Measurements from ENCODE around the gene GRK1. TPM values are rescaled to one million over a fixed set of nuclear protein-coding genes. Genes with fewer than 3 reads are reported as not detected.

Gene GRK1
- total RNA-seq, 1 donor from 2014 or later = 0.34 TPM

GRCh38 chr13:113661509-113661908, 5.5 kb upstream of the GRK1 start:
- TF ChIP-seq CTCF (IDR thresholded peaks at IDR 0.05; ENCODE audit: unreplicated experiment) = no peak
- Mint-ChIP-seq H3K9me3 (peaks cover 21% of the 10 kb centered on the region), H3K4me1 (no peaks in the 10 kb centered on the region), H3K36me3 (no peaks in the 10 kb centered on the region), H3K27me3 (ENCODE audit: low read depth) (peaks cover 3% of the 10 kb centered on the region), H3K4me3 (no peak overlapping the region), H3K27ac (no peak overlapping the region)
- no peak for DNase-seq (ENCODE audit: low spot score in 2 of 2, unreplicated experiment in 2 of 2)

GRCh38 chr13:113663934-113664333, 3.1 kb upstream of the GRK1 start:
- H3K27me3 Mint-ChIP-seq (ENCODE audit: low read depth) = peaks cover 3% of the 10 kb centered on the region
- no peaks in the 10 kb centered on the region for H3K36me3 Mint-ChIP-seq
- no peak overlapping the region for H3K27ac Mint-ChIP-seq
- TF ChIP-seq CTCF (IDR thresholded peaks at IDR 0.05; ENCODE audit: unreplicated experiment) = no peak
- peaks cover 21% of the 10 kb centered on the region for H3K9me3 Mint-ChIP-seq
- no peaks in the 10 kb centered on the region for H3K4me1 Mint-ChIP-seq
- peak in 1 of 2 experiments; percentile 13 for DNase-seq (ENCODE audit: low spot score in 2 of 2, unreplicated experiment in 2 of 2)
- no peak overlapping the region for H3K4me3 Mint-ChIP-seq

- Mint-ChIP-seq H3K9me3 (peaks cover 21% of the 10 kb centered on the region), H3K36me3 (no peaks in the 10 kb centered on the region), H3K4me3 (no peak overlapping the region), H3K4me1 (no peaks in the 10 kb centered on the region), H3K27me3 (ENCODE audit: low read depth) (peaks cover 3% of the 10 kb centered on the region), H3K27ac (no peak overlapping the region)
- peak; percentile 5 to 25 for DNase-seq (ENCODE audit: low spot score in 2 of 2, unreplicated experiment in 2 of 2)
- no peak for TF ChIP-seq CTCF (IDR thresholded peaks at IDR 0.05; ENCODE audit: unreplicated experiment)
Observed at GRCh38 chr13:113664751-113665596, 2.0 kb upstream of the GRK1 start.

- no peak for TF ChIP-seq CTCF (IDR thresholded peaks at IDR 0.05; ENCODE audit: unreplicated experiment)
- H3K27ac Mint-ChIP-seq = no peak overlapping the region
- no peak overlapping the region for H3K4me3 Mint-ChIP-seq
- H3K9me3 Mint-ChIP-seq = peaks cover 18% of the 10 kb centered on the region
- peaks cover 3% of the 10 kb centered on the region for H3K27me3 Mint-ChIP-seq (ENCODE audit: low read depth)
- DNase-seq (ENCODE audit: low spot score in 2 of 2, unreplicated experiment in 2 of 2) = peak; percentile 5 to 24
- no peaks in the 10 kb centered on the region for H3K4me1 Mint-ChIP-seq
- H3K36me3 Mint-ChIP-seq = no peaks in the 10 kb centered on the region
Observed at GRCh38 chr13:113665597-113666328, 1.3 kb upstream of the GRK1 start.

- Mint-ChIP-seq H3K4me3 (no peak overlapping the region), H3K27me3 (ENCODE audit: low read depth) (peaks cover 3% of the 10 kb centered on the region), H3K4me1 (no peaks in the 10 kb centered on the region), H3K36me3 (no peaks in the 10 kb centered on the region), H3K27ac (no peak overlapping the region), H3K9me3 (peaks cover 13% of the 10 kb centered on the region)
- TF ChIP-seq CTCF (IDR thresholded peaks at IDR 0.05; ENCODE audit: unreplicated experiment) = no peak
- peak; percentile 2 to 29 for DNase-seq (ENCODE audit: low spot score in 2 of 2, unreplicated experiment in 2 of 2)
Observed at GRCh38 chr13:113666329-113666670, 719 bp upstream of the GRK1 start.
